GM21360 (cell line): Measurements from ENCODE around the gene CCL19.
A peak's percentile ranks its signal among the peaks of the same experiment; 100 is the strongest.

Experiments used
- ATAC-seq: cut with Tn5 transposase; IDR thresholded peaks from one replicate; pipeline ENCODE4 v1.9.1; 2021; ENCODE audit warnings: mild to moderate bottlenecking, moderate library complexity; ENCODE audit not compliant: unreplicated experiment

The CCL19 gene

DNA sequence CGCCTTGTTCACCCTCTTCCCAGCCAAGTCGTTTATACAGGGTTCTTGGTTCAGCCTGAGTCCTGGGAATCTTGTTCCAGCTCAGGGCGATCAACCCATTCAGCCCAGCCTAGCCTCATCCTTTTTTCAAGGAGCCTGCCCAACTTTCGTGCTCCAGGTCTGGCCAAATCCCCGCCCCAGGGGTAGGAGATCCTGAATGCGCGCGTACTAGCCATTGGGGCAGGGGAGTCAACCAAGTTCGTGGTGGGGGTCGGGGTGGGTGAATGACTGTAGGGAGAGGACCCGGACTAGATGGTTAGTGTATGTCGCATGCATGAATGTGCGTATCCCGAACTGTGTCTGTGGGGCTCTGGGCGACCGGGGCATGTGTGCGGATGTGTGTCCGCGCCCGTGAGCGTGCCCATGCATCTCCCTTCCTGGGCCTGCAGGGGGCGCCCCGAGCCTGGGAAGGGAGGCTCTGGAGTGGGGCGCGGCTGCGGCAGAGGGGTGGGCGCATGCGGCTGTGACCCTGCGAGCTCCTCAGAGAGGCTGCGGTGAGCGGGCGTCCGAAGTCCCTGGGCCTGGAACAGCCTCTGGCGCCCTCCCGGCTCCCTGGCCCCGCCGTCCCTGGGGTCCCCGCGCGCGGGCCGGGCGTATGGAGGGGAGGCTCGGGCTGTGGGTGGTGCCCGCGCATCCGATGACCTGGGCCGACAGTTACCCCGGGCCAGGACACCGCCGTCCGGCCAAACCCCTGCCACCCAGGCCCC lies 10.1 kb upstream of the CCL19 start:
- ATAC-seq, result peak; percentile 49

DNA sequence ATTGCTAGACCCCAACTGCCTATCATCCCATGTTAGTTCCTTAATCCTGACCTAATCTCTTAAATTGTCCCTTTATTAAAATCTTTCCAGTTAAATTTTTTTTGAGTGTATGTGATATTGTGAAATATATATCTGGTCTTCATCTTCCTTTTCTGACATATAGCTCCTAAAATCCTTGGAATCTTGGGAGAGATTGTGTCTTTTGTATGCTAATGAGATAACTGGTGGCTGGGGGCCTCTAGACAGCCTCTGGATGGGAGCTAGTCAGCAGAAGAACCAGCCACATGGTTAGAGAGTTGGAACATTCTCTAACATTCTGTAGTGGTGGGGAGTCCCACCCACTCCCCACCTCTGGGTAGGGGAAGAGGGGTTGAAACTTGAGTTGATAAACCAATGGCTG lies 3.7 kb upstream of the CCL19 start:
- no peak for ATAC-seq

DNA sequence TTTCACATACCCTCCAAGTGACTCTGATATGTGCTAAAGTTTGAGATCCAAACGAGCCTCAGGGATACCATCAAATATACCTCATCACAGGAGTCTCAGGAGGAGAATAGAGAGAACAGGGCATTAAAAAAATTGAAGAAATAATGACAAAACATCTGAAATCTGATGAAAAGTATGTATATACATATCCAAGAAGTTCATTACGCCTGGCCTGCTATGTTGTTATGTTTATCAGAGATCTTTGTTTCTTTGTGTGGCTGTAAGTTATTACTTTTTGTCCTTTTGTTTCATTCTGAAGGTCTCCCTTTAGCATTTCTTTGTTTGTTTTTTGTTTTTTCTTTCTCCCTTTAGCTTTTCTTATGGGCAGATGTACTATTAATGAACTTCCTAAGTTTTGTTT lies 2.5 kb upstream of the CCL19 start:
- ATAC-seq, result no peak

DNA sequence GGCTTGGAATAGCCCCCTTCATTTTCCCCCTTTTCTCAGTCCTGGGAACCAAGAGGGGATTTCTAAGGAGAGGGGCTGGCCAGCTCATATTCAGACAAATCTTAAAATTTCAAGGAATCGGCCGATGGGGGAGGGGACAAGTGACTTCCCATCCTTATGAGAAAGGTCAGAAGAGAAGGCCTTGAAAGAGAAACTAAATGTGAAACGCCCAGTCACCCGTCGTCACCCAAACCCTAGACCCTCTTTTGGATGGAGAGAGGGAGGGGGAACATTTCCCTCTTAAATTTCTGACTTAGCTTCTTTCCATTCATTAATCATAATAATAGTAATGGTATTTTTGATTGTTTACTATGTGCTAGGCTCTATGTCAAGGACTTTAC lies 850 bp upstream of the CCL19 start:
- ATAC-seq, result no peak

DNA sequence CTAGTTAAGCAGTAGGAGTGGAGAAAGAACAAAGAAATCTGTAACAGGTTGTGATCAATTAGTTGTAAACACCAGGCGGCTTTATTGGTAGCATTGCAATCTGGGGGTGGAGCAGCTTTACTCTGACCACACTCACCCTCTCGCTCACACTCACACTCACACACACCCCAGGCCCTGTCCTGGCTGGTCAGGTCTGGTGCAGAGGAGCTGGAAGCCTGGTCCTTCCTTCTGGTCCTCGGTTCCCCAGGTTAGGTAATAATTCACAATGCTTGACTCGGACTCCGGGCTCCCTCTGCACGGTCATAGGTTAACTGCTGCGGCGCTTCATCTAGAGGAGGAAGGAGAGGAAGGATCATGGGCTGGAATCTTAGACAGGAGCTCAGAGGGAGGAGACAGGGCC lies 1.6 kb downstream of the CCL19 start:
- no peak for ATAC-seq

DNA sequence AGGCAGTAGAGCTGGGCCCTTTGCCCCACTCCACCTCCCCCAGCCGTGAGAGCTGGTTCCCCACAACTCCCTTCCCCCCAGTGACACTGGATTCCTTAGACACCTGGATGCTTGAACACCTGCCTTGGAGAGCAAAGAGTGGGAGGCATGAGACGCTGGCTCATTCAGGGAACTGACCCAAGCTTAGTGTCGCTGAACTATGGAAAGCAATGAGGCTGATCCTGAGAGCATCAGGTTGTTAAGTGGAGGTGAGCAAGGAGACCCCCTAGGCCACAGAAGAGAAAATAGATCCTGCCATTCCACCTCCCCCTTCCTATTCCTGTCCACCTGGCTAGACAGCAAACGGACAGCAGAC lies 2.0 kb downstream of the CCL19 start:
- no peak for ATAC-seq

DNA sequence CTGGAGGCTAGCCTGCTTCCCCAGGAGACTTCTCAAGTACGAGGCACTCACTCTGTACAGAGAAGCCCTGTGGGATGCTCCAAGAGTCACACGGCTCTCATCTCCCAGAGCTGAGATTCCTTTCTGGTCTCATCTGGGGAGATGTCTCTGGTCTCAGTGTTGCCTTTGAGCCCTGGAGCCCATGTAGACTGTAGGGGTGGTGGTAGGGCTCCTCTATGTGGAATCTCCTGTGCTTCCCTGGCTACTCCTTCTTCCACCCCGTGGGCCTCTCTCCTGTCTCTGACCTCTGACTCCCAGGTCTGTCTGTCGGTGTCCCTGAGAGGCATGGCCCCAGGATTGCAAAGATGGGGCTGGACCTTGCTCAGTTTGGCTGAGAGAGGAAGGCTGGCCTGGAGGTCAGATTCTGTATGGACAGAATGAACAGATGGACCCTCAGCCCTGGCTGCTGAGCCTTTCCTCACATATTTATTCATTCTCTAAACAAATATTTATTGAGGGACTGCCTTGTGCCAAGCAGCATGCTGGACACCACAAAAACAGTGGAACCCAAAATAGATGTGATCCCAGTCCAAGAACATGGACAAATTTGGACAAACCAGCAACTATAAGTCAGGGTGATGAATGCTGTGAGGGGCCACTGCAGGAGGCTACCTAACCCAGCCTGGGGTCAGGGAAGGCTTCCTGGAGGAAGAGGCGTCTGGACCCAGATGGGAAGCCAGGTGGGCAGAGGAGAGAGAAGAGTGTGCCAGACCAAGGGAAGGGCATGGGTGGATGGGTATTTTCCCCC lies 2.6 kb downstream of the CCL19 start:
- no peak for ATAC-seq

DNA sequence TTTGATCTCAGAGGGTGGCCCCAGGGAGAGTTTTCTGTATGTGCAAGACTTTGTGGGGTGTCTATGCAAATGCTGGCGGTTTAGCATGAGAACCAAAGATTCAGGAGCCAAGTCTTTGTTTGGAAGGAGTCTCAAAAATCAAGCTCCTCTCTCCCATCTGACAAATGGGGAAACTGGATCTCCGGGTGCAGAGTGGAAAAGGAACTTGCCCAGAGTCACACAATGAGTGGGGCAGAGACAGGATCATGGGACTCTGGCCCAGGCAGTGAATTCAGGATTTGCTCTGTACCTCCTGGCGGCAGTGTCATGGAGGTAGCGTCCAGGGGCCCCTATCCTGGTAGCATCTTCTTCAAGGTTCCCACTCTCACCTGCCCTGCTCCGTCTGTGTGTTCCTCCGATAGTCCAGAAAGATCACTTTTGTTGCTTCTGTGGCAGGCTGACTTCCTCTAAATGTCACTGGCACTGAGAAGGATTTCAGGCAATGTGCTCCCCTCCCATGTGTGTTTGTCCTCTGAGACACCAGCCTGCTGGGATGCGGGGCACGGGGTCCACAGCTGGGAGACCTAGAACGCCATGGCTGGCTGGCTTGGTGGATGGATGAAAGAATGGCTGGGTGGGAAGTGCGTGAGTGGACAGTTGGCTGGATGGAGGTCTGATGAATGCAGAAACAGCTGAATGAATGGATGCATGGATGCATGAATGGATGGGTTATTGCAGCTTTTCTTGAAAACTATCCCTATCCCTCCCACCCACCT lies 3.6 kb downstream of the CCL19 start:
- no peak for ATAC-seq

DNA sequence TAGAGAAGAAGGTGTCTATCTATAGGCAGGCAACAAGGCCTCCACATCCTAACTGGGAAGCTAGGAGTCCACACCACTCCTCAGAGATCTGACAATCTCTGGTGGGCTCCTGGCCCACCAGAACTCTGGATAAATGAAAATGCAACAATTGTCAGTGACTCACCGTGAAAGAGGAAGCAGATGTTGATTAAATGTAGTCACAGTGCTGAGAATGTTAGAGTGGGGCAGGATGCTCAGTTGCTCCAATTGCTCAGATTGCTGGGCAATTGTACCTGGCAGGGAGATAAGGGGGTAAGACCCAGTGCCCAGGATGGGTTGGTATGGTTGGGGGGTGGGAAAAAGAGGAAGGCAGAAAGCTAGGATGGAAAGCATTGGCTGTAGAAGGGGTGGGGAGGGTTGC lies 4.3 kb downstream of the CCL19 start:
- ATAC-seq, result no peak

DNA sequence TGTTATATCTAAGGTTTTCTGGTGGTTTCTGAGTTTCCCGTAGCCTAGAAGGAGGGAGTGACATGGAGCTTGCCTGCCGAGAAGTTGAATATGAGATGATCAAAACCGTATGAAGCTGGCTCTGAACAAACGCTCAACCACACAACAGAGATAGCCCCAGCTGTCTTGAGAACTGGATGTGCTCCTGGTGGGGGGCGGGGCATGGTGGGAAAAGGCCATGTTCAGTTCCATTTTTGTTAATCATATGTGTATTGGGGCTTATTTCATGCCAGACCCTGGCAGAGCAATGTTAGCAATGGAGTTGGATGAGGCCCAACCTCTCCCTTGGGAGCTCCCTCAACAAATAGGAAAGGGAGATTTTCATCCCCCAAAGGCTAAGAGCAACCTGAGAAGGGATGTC lies 4.8 kb downstream of the CCL19 start:
- ATAC-seq, result no peak

DNA sequence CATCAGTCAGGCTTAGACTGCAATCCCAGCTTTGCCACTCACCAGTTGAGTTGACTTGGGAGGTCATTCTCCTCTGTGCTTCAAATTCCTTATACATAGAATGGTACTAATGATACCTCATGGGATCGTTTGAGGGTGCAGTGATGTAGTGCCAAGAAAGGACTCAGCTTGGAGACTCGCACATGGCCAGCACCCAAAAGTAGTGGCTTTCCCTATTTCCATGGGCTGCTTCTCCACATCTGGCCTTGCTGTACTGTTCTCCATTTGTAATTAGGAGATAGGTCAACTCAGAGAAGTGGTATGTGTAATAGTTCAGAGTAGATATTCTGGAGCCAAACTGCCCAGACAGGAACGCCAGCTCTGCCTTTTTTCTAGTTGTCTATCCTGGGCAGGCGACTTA lies 5.5 kb downstream of the CCL19 start:
- no peak for ATAC-seq

DNA sequence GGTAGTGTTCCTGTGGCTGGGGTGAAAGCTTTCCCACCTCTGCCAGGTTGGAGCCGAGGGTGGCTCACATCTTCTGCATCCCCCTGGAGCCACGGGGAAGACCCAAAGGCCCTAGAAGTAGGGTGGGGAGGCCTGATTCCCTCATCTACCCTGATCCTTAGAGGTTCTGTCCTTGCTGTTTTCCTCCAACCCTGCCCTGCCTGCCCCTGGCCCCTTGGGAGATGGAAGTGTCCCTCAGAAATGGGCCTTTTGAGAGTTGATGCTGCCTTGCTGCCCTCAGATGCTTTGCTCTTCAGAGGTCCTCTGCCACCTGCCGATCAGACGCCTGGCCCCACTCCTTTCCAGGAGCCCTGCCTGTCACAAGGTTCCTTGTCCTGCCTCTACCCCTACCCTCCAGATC lies 6.3 kb downstream of the CCL19 start:
- ATAC-seq, result no peak

DNA sequence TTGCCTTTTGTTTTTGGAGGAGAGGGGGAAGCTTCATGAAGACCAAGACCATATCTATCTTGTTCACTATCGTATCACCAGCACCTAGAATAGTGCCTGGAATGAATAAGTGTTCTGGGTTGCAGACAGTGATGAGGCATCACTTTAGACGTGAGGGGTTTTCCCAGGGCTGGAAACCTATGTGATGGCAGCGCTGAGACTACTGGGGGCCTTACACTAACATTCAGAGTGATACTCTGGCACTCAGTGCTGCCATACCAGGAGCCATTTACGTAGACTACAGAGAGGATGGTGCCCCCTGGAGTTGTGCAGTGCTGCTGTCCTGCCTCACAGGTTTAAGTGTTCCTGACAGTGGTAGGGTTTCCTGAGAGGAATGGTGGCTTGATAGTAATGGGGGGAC lies 6.9 kb downstream of the CCL19 start:
- no peak for ATAC-seq

DNA sequence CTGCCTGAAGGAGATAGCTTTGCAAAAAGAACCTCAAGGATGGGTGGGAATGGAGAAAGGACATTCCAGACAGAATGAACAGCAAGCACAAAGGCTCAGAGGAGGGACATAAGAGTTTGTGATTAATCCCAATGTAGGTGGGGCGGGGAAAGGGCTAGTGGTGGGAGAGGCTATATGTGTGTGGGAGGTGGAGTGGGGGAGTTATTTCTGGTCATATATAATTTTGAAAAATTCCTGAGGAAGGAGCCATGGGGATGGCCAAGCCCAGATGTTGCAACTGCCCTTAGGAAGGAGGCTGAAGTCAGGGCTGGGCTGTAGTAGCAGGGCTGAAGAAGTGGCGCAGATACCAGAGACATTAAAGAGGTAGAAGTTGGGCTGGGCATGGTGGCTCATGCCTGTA lies 15.2 kb downstream of the CCL19 start:
- ATAC-seq, result no peak

DNA sequence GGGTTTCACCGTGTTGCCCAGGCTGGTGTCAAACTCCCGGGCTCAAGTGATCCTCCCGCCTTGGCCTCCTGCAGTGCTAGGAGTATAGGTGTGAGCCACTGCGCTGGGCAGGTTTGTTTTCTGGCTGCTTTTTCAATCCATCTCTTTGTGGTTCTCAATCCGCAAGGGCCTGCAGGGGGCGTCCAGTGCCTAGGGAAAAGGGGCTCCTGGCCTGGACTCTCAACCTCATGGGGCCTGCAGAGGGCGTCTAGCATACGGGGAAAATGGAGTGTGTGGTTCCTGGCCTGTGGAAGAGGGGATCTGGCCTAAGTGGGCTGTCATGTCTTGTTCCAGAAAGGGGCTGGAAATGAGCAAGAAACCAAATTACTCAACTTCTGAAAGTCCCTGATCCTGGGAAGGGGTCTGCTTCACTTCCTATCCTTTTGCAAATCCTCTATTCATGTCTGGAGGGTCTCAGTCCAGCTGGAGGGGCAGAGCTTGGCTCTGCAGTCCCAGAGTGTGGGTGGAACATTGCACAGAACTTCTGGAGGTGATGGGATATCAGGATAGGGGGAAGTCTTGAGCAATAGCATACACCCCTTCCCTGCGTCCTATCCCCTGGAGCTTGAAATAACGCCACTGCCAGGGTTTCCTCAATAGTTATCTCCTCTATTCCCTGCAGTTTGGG lies 15.9 kb downstream of the CCL19 start:
- ATAC-seq, result no peak

DNA sequence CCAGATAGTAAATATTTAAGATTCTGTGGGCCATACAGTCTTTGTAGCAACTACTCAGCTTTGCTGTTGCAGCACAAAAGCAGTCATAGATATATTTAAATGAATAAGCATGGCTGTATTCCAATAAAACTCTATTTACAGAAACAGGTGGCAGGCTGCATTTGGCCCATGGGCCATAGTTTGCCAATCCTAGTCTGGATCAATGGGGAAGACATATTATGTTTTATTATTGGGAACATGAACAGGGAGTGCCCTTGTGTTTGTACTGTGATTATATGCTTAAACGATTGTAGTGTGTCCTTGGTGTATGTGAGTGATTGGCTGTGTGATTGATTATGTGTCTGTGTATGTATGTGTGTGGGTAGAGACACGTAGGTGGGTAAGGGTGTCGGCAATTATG lies 16.6 kb downstream of the CCL19 start:
- no peak for ATAC-seq

DNA sequence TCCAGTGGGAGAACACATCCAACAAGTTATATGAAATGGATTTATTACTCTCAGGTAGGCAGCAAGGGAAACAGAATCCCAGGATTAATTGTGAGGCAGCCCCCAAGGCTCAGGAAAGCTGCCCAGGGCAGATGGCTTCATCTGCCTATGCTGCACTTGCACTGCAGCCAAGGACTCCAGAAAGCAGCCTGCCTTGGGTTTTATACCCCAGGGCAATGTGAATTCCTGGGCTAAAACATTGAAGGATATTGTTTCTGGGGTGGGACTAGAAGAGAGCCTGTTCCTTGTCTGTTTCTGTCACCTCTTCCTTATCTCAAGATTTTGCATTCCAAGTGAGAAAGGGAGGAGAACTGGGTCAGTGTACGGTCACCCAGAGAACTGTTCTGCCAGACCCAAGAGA lies 19.8 kb downstream of the CCL19 start:
- ATAC-seq, result no peak

DNA sequence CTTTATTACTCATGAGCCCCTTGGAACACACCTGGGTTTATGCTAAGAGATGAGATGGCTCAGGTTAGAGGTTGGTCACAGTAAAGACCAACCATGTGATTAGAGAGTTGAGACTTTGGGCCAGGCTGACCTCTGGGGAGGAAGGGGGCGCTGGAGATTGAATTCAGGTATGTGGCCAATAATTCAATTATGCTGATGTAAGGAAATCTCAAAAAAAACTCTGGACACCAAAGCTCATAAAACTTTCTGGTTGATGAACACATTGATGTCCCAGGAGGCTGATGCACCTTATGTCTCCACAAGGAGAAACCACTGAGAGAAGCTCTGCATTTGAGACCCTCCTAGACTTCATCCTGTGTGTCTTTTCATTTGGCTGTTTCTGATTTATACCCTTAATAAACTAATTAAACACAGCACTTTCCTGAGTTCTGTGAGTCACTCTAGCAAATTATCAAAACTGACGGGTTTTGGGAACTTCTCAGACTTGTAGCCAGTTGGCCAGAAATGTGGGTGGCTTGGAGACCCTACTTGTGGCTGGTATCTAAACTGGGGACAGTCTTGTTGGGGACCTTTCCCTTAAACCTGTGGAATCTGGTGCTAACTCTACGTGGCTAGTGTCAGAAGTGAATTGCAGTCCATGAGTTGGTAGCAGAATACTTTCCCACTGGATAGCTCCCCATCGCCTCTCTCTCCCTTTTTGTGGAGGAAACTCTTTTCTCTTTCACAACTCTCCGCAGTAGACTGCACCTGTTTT lies 21.1 kb downstream of the CCL19 start:
- ATAC-seq, result no peak

DNA sequence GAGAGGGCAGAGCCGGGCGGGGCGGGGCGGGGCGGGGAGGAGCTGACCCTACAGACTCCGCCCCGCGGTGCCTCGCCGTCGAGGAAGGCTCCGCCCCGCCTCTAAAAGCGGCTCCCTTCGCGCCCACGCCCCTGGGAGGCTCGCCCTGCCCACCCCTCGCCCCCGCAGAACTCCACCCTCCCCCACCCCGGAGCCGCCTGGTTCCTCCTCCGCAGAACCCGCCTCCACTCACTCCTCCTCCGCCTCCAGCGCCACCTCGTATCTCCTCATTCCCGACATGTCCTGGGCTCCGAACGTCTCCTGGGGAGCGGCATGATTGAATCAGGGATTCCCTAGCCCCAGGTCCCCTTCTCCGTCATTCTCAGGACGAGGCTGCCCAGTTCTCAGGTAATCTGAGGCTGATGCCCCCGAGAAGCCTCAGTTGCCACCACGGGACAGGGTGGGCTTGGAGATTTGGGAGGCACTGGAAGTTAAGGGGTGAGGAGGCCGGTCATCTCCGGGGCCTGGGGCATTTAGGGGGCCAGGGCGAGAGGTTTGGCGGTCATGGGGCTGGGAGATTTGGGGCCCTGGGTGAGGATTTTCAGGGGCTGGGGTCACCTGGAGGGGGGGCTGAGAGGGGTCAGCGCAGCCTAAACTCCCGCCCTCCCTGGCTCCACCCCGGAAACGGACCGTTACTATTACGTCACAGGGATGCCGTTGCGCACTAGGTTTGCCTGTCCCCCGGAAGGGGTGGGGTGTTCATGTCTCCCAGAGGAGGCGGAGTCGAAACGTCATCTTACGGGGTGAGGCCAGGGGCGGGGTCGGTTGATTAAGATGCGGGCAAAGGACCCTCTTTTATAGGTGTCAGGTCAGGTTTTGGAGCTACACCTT lies 25.5 kb downstream of the CCL19 start:
- peak; percentile 54 for ATAC-seq

DNA sequence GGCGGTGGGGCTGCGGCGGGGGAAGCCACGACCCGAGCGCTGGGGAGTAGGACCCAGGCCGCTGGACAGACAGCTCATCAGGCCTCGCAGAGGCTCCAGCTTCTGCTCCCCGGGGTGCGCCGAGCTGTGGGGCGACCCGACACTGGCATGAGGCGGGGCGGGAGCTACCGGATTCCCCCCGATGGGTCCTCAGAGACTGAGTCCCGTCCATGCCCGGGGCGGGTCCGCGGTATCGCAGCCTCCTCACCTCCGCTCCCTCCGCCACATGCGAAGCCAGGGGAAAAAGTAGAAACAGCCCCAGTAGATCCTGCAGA lies 26.1 kb downstream of the CCL19 start:
- ATAC-seq, result no peak
